Keratinocyte (primary cell): ENCODE data around the gene CTRB2. TPM values are rescaled to one million over a fixed set of nuclear protein-coding genes. Genes with fewer than 3 reads are reported as not detected.

Experiments used
- DNase-seq: peaks from one replicate; pipeline ENCODE4 v3.0.0-alpha.2; 2011; ENCODE audit warnings: low read depth, missing footprints, low spot score
- FAIRE-seq: peaks from 2 replicates; lab custom pipeline; 2011; peaks lifted over from hg19 to GRCh38; lab: Jason Lieb, UNC
- H2AFZ ChIP-seq: 2 replicates; pipeline ENCODE4 v1.6.0; 2012; ENCODE audit warnings: low read length, control low read depth, inconsistent platforms; ENCODE audit not compliant: control insufficient read depth
- H3K27ac ChIP-seq: 2 replicates; pipeline ENCODE4 v1.5.1; 2011; ENCODE audit warnings: low read length; ENCODE audit not compliant: control insufficient read depth, insufficient read depth
- H3K27me3 ChIP-seq: 3 replicates; pipeline ENCODE4 v1.6.0; 2011; ENCODE audit warnings: low read length; ENCODE audit not compliant: control insufficient read depth, insufficient read depth; ENCODE audit errors: extremely low read depth
- H3K36me3 ChIP-seq, 2 experiments: 2 replicates in 1 of 2; 3 replicates in 1 of 2; pipeline ENCODE4 v1.5.1; 2011; ENCODE audit warnings: low read length in 2 of 2, mild to moderate bottlenecking in 1 of 2; ENCODE audit not compliant: control insufficient read depth in 2 of 2, insufficient read depth in 2 of 2; ENCODE audit errors: extremely low read depth in 1 of 2
- H3K4me1 ChIP-seq: 3 replicates; pipeline ENCODE4 v1.5.1; 2011; ENCODE audit warnings: low read length; ENCODE audit not compliant: control insufficient read depth, insufficient read depth; ENCODE audit errors: extremely low read depth
- H3K4me2 ChIP-seq: 3 replicates; pipeline ENCODE4 v1.6.0; 2011; ENCODE audit warnings: low read depth, low read length; ENCODE audit not compliant: control insufficient read depth, insufficient read depth; ENCODE audit errors: extremely low read depth
- H3K4me3 ChIP-seq, 3 experiments: fragments of 200-600 bp in 1 of 3; sonication (generic) in 1 of 3; 2 replicates in 2 of 3; 3 replicates in 1 of 3; pipeline ENCODE4 v1.5.1; 2011 to 2016; ENCODE audit warnings: low read length in 3 of 3, mild to moderate bottlenecking in 3 of 3, control low read depth in 2 of 3, inconsistent platforms in 1 of 3, low read depth in 1 of 3, mixed read lengths in 1 of 3, mixed run types in 1 of 3, moderate library complexity in 1 of 3; ENCODE audit not compliant: control insufficient read depth in 2 of 3, insufficient read depth in 2 of 3; ENCODE audit errors: extremely low read depth in 1 of 3
- H3K79me2 ChIP-seq: 2 replicates; pipeline ENCODE4 v1.6.0; 2012; ENCODE audit warnings: low read length; ENCODE audit not compliant: control insufficient read depth, insufficient read depth
- H3K9ac ChIP-seq: 3 replicates; pipeline ENCODE4 v1.6.0; 2011; ENCODE audit warnings: low read length; ENCODE audit not compliant: control insufficient read depth, insufficient read depth; ENCODE audit errors: extremely low read depth
- H3K9me1 ChIP-seq: 3 replicates; pipeline ENCODE4 v1.6.0; 2011; ENCODE audit warnings: low read length; ENCODE audit not compliant: control insufficient read depth, insufficient read depth; ENCODE audit errors: extremely low read depth
- H3K9me3 ChIP-seq: 2 replicates; pipeline ENCODE4 v1.5.1; 2012; ENCODE audit warnings: low read depth, low read length; ENCODE audit not compliant: control insufficient read depth
- H4K20me1 ChIP-seq: 3 replicates; pipeline ENCODE4 v1.6.0; 2011; ENCODE audit warnings: low read length; ENCODE audit not compliant: control insufficient read depth, insufficient read depth; ENCODE audit errors: extremely low read depth
- CTCF ChIP-seq, 3 experiments: IDR thresholded peaks in 1 of 3; conservative IDR thresholded peaks in 1 of 3; optimal IDR thresholded peaks in 1 of 3; 2 replicates in 2 of 3; 3 replicates in 1 of 3; pipeline versions ENCODE3 to v1.5.1; 2011; ENCODE audit warnings: low read length in 3 of 3, mild to moderate bottlenecking in 3 of 3, moderate library complexity in 2 of 3, control low read depth in 1 of 3, inconsistent platforms in 1 of 3; ENCODE audit not compliant: insufficient read depth in 2 of 3; ENCODE audit errors: extremely low read depth in 1 of 3
- EZH2 ChIP-seq: IDR thresholded peaks from one replicate; pipeline ENCODE4 v1.6.1; 2012; ENCODE audit warnings: inconsistent platforms, mild to moderate bottlenecking, low read length, moderate library complexity
- dilution Hi-C: fragments of 300-500 bp; cut with MboI; formaldehyde crosslinking; loops from one replicate; pipeline ENCODE4 v1.7.0; 2020; ENCODE audit warnings: low sequenced_read_pairs; ENCODE audit not compliant: extremely low pct_ligation_motif_present
- polyA plus RNA-seq, 5 experiments: library from polyadenylated mRNA; depleted of rRNA in 3 of 5; stranded (reverse) in 3 of 5; stranded (forward) in 1 of 5; unstranded in 1 of 5; fragments of >200 nt; gene quantifications; 1 replicate in 1 of 5; 2 replicates in 3 of 5; 3 replicates in 1 of 5; pipeline versions ENCODE4 v1.2.1 to v1.2.3, GENCODE V29; 2011 to 2012; ENCODE audit warnings: missing spikeins in 2 of 5, low read depth in 1 of 5, low replicate concordance in 1 of 5

CTRB2 gene
- polyA plus RNA-seq, 1 donor (not counting 4 experiments of a cell fraction or from before 2014, with no cell fraction given), result not detected

- H3K27ac ChIP-seq, result no peak overlapping the region
- peaks cover 14% of the 10 kb centered on the region for H3K27me3 ChIP-seq
- FAIRE-seq, result no peak
- no peak for DNase-seq
- H3K4me3 ChIP-seq, result no peak overlapping the region
- no peaks in the 10 kb centered on the region for H3K79me2 ChIP-seq
- no peak overlapping the region for H3K9ac ChIP-seq
- H3K9me1 ChIP-seq, result no peaks in the 10 kb centered on the region
- dilution Hi-C loops, result no loop called here
- no peaks in the 10 kb centered on the region for H4K20me1 ChIP-seq
- H3K9me3 ChIP-seq, result no peaks in the 10 kb centered on the region
- no peak for TF ChIP-seq EZH2
- no peak overlapping the region for H2AFZ ChIP-seq
- no peaks in the 10 kb centered on the region for H3K4me1 ChIP-seq
- no peaks in the 10 kb centered on the region for H3K36me3 ChIP-seq
- H3K4me2 ChIP-seq, result no peak overlapping the region
Measured at GRCh38 chr16:75192606-75193264, 14.2 kb downstream of the CTRB2 start.

- Histone ChIP-seq H2AFZ (no peak overlapping the region), H3K79me2 (no peaks in the 10 kb centered on the region), H3K4me2 (no peak overlapping the region), H3K36me3 (no peaks in the 10 kb centered on the region), H4K20me1 (no peaks in the 10 kb centered on the region), H3K4me1 (no peaks in the 10 kb centered on the region), H3K27me3 (peaks cover 5% of the 10 kb centered on the region), H3K9me1 (no peaks in the 10 kb centered on the region), H3K9ac (no peak overlapping the region), H3K4me3 (no peak overlapping the region), H3K27ac (no peak overlapping the region), H3K9me3 (no peaks in the 10 kb centered on the region)
- no peak for FAIRE-seq
- dilution Hi-C loops, result no loop called here
- TF ChIP-seq CTCF (optimal IDR thresholded peaks at IDR 0.05 in 1 of 3, IDR thresholded peaks at IDR 0.05 in 1 of 3, conservative IDR thresholded peaks at IDR 0.05 in 1 of 3; ENCODE audit: extremely low read depth in 1 of 3, insufficient read depth in 2 of 3, low read length in 3 of 3) (no peak), EZH2 (no peak)
- no peak for DNase-seq
Measured at GRCh38 chr16:75189638-75190245, 17.2 kb downstream of the CTRB2 start.
